ENCODE results near the gene XRN2.
"Not testable (repeated sequence)": the region's sequence is repeated elsewhere in the genome, so short reads cannot be mapped to it uniquely, and the experiment has no call there.

Gene XRN2

DNA sequence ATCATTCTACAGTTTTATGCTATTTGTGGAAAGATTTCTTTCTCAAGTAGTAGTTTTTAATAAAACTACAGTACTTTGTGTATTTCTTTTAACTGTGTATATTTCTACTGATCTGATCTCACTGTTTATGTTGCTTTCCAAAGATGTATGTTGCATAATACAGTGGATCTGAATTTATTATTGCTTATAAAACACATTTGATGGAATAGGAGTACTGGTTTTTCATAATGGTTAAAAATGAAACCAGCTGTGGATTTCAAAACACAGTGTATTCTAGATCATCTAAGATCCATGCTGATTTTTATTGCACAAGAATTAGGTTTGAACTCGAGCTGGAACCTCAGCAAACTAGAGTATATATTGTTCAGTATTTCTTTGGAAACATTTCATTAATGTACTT, 86.2 kb downstream of the XRN2 start:
- DNase-seq (ENCODE audit: low spot score): no peak

DNA sequence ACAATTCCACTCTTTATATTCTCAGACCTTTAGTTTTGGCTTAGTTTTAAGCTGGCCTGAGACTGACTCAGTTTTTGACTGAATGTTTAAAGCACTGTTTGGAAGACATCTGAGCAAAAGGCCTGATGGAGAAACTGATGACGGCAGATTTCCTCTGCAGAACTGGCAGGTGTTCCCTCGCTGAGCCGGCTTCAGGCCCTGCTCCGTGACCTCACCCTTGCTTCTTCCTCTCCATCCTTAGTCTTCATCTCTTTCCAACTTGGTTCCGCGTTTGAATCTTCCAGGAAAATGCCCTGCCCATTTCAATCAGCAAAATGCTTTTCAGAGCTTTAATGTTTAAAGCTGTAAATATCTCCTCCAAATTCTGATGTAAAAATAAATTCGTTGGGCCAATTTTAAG, 87.6 kb downstream of the XRN2 start:
- DNase-seq (ENCODE audit: low spot score): no peak

DNA sequence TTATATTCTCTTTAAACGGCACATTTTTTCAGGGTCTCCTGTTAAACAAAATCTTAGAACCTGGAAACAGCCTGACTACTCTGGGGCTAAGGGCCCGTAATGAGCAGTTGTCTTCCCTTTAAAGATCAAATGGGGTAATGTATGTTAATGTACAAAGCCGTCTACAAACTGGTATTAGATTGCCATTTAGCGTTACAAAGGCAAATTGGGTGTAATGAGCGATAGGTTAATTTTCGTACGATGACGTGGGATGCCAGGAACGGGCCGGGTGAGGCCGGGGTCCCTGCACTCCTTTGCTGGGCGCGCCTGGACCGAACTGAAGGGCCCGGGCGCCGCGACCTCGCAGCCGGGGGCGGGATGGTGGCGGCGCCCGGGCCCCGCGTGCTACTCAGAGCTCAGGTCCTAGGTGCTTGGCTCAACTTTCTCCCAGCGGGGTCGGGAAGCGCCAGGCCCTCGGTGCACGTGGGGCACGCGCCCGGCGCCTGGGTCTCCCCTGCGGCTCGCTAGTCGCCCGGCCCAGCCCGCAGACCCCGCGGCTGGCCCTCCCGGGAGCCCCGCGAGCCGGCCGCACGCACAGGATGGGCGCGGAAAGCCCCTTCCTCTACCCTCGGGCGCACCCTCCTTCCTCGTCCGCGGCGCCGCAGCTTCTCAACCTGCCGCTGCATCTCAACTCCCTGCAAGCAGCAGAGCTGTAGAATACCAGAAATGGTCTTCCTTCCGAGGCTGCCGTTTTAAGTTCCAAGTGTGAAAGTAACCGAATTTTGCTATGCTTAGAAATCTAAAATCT, 88.2 kb downstream of the XRN2 start:
- DNase-seq (ENCODE audit: low spot score): no peak

DNA sequence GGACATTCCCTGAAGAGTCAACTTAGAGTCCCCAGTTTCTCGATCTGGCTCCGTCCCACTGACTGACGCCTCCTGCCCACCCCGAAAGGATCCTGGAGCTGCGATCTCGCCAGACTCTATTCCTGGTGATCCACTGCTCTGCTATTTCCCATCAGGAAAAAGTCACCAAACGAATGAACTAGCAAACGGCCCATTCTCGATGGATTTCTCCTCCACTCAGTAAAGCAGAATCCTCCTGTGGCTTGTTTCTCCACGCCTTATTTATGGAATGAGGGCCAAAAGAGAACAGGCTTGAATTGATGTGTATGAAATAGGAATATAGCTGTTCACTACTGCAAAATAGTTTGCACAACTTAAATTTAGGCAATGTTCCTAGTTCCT, 88.8 kb downstream of the XRN2 start:
- DNase-seq (ENCODE audit: low spot score): no peak

DNA sequence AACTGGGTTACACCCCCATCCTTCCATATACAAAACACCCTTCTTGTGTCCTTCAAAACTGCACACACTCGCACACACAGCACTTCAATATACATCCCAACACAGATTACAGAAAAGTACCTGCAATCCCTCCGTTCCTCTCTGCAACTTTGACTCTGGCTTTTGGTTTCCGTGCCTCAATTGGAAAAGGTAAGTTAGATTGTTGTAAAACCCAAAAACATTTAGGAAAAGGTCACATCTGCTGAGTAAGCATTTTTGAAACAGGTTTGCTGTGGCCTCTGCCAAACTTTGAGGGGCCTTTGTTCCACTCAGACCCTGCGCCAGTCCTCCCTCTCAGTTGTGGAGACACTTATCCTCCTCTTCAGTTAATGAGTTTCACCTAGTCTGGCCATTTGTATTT, 90.0 kb downstream of the XRN2 start:
- no peak for DNase-seq (ENCODE audit: low spot score)

DNA sequence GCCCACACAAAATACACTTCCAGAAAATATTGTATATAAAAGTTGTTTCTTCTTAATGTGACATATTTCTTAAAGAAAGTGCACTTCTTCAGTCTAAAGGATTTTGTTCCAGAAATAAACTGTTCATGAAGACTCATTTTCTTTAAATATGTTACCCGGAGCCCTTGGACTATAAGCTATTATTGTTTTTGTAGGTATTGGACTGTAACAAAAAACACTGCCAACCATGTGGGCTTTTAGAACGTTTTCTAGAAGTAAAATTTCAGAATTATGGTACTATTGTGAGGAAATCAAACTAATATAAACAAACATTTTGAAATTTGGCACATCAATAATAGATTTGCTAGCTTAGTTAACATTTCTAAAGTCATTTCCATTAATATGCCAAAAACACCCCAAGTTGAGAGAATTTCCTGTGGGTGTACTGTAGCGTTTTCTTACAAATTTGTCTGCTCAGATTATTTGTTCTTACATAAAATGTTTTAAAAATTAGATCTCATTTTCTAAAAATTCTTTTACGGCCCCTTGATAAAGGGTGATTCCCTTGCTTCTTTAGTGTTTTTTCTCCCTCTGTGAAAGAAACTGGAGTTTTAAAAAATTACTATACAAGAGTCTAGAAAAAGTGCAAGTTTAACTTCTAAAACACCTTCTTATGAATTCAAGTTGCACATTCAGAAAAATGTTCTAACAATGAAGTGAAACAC, 90.8 kb downstream of the XRN2 start:
- no peak for DNase-seq (ENCODE audit: low spot score)

DNA sequence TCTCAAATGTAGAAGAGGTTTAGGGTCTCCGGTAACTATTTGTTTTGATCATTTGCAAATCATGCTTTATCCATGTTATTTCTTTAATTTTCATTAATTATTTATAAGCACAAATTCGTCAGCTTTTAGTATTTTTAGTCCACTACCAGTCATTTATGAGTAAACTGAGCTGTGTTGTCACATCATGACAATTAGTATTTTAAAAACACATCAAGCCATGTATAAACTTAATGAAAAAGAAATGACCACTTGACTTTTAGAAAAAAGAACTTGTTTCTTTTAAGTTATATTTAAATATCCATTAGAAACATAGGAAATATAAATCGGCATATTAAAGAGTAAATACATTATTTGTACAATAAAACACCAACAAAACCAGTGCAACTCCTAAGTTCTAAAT, 91.4 kb downstream of the XRN2 start:
- no peak for DNase-seq (ENCODE audit: low spot score)

DNA sequence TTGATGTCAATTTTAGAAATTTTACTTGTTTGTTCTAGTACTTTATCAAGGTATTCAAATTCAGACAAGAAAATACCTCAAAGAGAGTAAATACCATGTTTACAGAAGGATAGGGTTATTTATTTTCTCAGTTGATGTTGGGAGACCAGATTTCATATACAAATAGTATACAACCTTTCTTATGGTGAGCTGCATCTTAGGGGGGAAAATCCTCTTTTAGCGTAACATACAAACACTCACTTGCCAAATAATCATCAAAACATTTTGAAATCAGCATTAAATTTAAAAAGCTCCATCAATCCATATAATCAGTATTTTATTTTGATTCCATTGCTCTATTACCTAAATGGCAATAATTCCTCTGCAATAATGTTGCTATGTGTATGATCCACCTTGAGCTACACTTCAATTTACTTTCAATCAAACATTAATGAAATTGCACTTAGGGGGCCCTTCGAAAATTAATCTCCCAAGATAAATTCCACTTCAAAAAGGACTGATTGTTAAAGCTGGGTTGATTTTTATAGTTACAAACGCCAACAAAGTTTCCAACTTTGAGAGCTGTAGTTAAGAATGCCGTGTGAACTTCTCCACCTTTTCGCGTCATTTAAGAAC, 92.0 kb downstream of the XRN2 start:
- no peak for DNase-seq (ENCODE audit: low spot score)

DNA sequence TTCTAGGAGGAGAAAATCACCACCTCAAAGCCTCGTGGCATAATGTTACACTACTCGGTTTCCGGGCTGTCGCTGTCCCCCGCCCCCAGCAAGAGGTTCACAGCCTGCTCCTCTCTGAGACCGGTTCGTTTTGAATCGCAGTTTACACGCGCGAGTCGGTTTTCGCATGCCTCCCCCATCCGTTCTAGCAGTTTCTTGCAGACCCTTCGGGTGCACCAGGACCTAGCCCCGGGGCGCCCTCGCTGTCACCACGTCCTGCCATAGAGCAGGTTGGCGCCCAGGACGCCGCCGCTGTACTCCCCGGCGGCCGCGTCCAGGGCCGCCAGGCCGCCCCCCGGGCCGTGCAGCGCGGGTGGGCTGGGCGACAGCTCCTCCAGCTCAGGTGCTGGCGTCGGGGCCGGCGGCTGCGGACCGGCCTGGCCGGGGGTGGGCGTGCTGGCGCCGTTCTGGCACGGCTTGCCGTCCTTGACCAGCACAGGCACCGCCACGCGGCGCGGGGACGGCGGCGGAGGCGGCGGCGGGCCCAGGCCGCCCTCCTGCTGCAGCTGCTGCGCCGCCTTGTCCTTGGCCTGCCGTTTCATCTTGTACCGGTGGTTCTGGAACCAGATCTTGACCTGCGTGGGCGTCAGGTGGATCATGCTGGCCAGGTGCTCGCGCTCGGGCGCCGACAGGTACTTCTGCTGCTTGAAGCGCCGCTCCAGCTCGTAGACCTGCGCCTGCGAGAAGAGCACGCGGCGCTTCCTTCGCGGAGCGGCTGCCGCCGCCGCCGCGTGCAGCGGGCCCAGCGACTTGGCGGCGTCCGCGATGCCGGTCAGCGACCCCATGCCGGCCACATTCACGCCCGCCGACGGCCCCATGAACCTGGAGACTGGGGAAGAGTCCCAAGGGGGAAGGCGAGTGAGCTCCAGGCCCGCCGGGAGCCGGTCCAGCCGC, 92.8 kb downstream of the XRN2 start:
- peak; percentile 25 for DNase-seq (ENCODE audit: low spot score)

DNA sequence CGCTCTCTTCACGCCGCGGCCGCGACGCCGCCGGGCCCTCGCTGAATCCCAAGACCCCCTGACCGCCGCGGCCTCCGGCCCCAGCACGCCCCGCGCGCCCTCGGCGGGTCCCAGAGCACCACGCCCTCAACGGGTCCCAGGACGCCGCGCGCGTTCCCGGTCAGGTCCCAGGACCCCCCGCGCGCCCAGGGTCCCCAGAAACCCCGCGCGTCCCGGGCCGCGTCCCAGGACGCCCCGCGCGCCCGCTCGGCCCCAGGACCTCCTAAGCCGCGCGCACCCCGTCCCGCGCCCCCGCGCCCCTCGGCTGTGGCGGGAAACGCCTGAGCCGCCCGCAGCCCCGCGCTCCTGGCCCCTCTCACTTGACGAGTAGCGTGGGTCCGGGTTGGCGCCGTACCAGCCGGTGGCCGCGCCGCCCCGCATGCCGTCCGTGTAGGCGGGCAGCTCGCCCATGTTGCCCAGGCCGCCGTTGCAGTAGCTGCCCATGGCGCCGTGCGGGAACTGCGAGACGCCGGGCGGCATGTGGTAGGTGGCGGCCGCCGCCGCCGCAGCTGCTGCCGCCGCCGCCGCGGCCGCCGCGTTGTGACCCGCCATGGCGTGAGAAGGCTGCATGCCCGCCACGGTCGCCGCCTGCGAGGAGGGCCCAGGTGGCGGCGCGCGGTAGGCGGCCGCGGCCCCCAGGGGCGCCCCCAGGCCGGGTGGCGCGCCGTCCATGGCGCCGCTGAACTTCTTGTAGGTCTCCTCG, 93.6 kb downstream of the XRN2 start:
- DNase-seq (ENCODE audit: low spot score): no peak

DNA sequence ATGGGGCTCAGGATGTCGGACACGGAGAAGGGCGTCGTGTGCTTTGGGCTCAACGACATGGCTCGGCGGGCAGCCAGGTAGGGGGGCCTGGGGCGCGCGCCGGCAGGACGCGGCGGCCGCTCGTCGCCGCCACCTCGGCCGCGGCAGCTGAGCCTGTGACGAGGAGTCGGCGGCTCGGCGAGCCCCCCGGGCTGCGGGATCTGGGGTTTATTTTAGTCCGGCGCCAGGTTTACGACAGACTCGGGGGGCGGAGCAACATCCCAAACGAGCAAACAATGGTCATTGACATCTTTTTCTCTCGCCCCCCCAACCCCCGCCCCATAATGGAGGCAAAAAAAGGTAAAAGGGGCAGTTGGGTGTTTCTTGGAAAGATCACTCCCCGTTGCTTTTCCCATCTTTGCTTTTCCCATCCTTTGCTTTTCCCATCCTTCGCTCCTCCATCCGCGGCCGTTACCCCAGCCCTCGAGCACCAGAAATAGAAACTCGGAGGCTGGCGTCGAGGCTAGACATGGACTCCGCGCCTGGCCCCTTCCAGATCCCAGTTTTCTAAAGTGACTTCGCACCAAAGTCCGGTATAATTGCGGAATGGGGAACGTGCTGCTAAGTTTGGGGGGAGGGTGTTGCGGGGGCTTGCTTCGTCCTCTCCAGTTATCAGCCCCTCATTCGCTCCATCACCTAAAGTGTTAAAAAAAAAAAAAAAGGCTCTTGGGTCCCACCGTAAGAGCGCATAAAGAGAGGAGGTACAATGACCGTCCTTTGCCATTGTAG, 94.4 kb downstream of the XRN2 start, which contains the start of gene NKX2-4:
NKX2-4 (minus strand) TSS at position 186 of the 768 bp plus-strand sequence; CDS start at position 59, 127 bp downstream.
- no peak for DNase-seq (ENCODE audit: low spot score)

DNA sequence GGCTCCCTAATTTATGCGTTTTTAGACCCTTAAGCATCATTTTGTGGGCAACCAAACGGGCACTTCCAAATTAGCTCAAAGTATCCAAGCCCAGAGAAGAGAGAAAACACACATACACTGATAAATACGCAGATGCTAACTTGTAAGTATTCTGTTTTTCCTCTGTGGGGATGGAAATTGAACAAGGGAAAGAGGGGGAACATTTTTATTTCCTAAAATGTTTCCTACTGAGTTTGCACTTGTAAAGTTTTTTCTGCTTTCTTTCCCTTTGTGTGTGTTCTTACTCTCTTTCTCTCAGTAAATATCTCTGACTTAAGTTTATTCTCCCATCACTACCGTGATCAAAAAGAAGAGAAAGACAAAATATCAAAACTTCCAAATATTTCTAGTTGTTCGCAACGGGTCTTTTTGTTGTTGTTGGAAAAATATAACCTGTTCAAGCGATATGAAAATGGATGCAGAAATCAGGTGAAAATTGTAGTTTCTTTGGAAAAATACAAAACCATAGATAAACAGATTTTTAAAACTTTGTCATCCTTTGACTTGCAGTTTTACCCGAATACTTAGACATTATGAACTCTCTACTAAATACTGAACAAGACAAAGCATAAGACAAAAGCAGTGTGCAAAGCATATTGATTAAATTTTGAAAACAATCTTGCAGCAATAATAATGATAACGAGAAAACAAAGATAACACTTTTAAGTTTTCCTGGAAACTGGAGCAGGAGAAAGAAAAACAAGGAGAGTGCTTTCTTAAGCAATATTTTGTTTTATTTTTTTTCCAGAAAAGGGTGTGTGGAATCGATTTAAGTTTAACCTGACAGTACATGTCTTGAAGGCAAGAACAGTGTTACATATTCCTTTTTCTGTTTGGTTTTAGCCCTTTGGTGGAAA, 95.2 kb downstream of the XRN2 start:
- no peak for DNase-seq (ENCODE audit: low spot score)

DNA sequence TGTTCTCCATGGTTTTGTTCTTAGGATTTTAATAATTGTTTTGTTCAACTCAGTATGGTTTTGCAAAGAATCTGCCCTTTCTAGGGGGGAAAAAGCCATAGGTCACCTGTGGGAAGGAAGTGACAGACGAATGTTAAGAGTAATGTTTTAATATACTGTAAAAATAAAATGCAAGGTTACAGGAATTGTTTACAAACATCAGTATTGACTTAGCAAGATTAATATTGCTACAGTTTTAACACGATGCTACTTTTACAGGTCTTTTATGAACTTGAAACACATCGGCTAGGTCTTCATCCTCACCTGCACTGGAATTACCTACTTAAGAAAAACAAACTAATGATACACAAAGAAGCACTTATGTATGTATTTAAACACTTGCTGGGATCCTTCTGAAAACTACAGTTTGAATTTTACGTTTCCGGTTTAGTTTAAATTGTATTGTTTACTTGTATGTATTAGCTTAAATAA, 95.9 kb downstream of the XRN2 start:
- no peak for DNase-seq (ENCODE audit: low spot score)

DNA sequence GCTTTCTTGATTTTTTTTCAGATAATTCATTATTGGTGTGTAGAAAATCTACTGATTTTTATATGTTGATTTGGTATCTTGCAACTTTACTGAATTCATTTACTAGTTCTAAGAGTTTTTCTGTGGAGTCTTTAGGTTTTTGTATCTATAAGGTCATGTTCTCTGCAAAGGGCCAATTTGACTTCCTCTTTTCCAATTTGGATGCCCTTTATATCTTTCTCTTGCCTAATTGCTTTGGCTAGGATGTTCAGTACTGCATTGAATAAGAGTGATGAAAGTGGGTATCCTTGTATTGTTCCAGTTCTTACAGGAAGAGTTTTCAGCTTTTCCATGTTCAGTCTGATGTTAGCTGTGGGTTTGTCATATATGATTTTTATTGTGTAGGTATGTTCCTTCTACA, 108.6 kb downstream of the XRN2 start:
- no peak for DNase-seq (ENCODE audit: low spot score)

DNA sequence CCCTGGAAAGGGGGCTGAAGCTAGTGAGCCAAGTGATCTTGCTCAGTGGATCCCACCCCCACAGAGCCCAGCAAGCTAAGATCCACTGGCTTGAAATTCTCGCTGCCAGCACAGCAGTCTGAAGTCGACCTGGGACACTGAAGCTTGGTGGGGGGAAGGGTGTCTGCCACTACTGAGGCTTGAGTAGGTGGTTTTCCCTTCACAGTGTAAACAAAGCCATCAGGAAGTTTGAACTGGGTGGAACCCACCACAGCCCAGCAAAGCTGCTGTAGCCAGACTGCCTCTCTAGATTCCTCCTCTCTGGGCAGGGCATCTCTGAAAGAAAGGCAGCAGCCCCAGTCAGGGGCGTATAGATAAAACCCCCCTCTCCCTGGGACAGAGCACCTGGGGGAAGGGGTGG, 110.9 kb downstream of the XRN2 start:
- DNase-seq (ENCODE audit: low spot score): not testable (repeated sequence)

DNA sequence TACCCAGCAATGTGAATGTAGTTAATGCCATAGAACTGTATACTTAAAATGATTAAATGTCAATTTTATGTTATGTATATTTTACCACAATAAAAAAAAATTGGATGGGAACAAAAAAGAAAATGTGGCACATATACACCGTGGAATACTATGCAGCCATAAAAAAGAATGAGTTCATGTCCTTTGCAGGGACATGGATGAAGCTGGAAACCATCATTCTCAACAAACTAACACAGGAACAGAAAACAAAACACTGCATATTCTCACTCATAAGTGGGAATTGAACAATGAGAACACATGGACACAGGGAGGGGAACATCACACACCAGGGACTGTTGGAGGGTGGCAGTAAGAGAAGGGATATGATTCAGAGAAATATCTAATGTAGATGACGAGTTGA, 116.0 kb downstream of the XRN2 start:
- DNase-seq (ENCODE audit: low spot score): not testable (repeated sequence)

DNA sequence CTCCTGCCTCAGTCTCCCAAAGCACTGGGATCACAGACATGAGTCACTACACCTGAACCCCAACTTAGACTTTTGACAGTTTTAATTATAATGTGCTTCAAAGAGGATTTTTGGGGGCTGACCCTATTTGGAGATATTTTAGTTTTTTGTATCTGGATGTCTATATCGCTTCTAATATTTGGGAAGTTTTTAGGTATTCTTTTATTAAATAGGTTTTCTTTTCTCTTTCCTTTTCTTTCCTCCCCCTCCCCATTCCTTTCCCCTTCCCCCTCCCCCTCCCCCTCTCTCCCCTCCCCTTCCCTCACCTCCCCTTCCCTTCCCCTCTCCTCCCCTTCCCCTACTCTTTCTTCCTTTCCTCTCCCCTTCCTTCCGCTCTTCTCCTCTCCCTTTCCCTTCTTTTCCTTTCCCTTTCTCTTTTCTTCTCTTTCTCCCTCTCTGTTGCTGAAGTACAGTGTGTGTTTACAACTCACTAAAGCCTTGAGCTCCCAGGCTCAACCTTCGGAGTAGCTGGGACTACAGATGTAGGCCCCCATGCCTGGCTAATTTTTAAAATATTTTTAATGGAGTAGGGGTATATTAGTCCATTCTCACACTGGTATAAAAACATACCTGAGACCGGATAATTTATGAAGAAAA, 118.6 kb downstream of the XRN2 start:
- DNase-seq (ENCODE audit: low spot score): no peak

DNA sequence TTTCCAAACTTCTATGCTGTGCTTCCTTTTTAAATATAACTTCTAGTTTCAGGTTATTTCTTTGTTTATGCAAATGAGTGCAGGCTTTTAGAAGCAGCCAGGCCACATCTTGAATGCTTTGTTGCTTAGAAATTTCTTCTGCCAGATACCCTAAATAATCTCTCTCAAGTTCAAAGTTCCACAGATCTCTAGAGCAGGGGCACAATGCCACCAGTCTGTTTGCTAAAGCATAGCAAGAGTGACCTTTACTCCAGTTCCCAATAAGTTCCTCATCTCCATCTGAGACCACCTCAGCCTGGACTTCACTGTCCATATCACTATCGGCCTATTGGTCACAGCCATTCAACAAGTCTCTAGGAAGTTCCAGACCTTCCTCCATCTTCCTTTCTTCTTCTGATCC, 120.6 kb downstream of the XRN2 start:
- DNase-seq (ENCODE audit: low spot score): not testable (repeated sequence)

DNA sequence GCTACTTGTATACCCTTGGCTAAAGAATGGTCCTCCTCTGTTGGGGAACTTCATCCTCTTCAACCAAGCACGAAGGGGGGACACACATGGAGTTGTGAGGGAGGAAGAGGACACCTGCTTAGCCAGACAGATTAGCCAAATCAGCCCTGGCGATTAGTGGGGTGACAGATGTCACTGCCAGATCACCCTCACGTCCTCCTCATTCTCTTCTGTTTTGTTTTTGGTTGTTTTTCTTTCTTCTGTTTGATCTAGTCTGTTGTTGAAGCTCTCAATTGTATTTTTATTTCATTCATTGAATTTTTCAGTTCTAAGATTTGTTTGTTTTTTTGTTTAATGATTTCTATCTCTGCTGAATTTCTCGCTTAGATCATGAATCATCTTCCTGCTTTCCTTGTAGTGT, 121.7 kb downstream of the XRN2 start:
- no peak for DNase-seq (ENCODE audit: low spot score)
